IPS-NIHi11 (cell line): ENCODE data around the gene PTPN14.

Experiments
- DNase-seq: peaks from one replicate; pipeline ENCODE4 v3.0.0; 2012; ENCODE audit warnings: mixed read lengths, low spot score

The PTPN14 gene

DNA sequence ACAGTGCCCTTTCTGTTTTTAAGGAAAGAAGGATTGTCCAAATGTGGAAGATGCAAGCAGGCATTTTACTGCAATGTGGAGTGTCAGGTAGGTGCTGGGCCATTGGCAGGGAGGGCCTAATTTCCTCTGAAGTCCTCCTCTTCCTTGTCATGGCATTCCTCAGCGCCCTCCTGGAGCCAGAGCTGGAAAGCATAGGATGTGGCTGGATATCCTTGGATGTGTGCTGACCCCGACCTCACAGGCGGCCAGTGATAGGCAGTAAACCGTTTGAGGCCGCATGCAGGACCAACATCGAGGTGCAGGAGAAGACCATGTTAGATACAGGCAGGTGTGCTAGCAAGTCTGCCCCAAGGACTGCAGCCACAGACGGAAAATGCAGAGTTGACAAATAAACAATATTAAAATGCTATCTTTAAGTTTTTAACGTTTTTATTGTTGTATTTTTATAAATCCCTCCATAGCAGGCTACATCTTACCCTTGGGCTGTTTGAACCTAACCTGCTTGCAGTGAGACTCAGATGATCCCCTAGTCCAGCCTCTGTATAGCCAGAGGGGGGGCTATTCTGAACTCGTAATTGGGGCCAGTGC lies 246.1 kb downstream of the PTPN14 start:
- DNase-seq = no peak

DNA sequence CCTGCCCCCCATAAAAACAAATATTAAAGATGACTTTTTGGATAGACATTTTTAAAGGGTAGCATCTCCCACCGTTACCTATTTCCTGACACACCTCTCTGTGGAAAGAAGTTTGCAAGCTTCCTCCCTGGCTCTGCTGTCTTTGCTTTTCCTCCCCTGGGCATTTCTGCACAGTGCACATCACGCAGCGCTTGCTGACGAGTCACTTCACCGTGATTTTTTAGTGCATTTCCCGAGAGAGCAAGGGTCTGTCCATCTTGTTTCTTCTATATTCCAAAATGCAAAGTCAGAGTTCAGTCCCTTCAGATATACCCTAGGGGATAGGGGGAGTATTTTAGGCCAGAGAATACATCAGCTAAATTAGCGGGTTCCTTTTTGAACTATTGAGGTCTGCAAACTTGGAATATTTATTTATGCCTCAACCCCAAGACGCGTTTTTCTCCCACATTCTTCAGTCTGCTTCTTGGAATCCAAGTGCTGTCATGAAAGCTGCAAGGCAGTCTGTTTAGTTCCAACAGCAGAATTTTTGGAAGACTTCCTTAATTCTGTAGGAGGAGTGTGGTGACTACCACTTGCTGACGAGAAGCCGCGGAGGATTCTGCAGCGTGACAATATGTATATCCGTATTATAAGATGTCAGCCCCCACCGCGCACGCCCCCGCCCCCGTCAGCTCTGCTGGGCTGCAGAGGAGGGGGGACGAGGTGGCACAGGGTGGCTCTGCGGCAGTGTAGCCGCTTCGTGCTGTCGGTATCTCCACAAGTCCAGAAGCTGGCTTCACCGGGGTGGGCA lies 248.1 kb downstream of the PTPN14 start:
- DNase-seq = no peak

DNA sequence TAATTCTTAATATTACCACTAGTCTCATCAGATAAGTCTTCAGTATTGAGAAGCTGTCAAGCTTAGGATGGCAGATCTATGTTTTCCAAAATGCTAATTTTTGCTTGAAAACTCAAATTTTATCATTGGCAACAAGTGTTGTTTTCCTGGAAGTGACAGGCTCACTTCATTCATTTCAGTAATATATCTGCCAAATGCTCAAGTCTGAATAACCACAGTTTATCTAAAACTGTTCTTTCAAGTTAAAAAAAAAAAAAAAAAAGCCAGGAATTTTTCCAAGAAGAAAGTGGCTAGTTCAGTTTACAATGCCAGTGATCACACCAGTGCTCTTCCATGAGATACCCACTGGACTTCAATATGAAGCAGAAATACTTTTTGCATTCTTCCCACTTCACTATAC lies 249.9 kb downstream of the PTPN14 start:
- no peak for DNase-seq

DNA sequence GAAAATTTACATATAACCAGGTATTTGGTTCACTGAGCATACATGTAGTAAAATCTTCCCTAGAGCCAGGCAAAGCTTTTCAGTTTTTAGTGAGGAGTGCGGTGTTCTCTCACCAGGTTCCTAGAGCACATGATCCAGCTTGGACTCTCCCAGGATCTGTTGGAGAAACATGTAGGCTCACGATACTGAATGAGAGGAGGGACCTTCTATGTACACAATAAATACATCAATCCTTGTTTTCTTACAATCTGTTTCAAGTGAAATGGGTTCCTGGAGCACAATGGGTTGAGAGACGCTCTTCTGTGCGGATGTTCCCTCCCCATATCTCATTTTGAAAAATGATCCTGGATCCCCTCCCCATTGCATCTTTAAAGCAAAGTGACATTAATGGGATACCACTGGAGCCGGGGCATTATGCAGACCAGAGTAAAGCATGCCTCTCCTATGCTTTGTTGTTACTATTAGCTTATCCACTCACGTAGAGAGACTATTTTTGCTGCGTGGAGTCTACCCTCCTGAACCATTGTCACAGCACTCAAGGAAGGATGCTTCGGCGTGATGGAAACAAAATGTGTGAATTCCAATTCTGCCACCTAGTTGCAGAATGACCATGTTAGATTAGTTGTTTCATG lies 251.1 kb downstream of the PTPN14 start:
- no peak for DNase-seq
